H1 (cell line): ENCODE results near the gene KDM6B. TPM values are rescaled to one million over a fixed set of nuclear protein-coding genes. Genes with fewer than 3 reads are reported as not detected.
"Not testable (repeated sequence)": the region's sequence is repeated elsewhere in the genome, so short reads cannot be mapped to it uniquely, and the experiment has no call there.

Experiments
- CTCF ChIA-PET: fragments of 300-600 bp; sonication (Branson Sonifier 250); formaldehyde crosslinking; loops from one replicate; lab custom pipeline; 2021; ENCODE audit not compliant: partially characterized antibody; lab: Charles Lee
- POLR2A ChIA-PET: fragments of 300-600 bp; sonication (Branson Sonifier 250); formaldehyde crosslinking; loops from one replicate; lab custom pipeline; 2021; ENCODE audit warnings: inconsistent platforms; ENCODE audit not compliant: partially characterized antibody; lab: Charles Lee
- DNase-seq, 2 experiments: peaks; one replicate each; pipeline versions ENCODE4 v3.0.0 to v3.0.0-alpha.2; 2010 to 2022; ENCODE audit warnings: low spot score in 2 of 2, low read depth in 1 of 2, mixed read lengths in 1 of 2
- FAIRE-seq: peaks from 2 replicates; lab custom pipeline; 2011; peaks lifted over from hg19 to GRCh38; lab: Jason Lieb, UNC
- H2AFZ ChIP-seq: 2 replicates; pipeline ENCODE4 v1.8.1; 2012; ENCODE audit warnings: low read length, inconsistent platforms
- H2AK5ac ChIP-seq: 2 replicates; pipeline ENCODE4 v1.6.1; 2013; ENCODE audit warnings: low read depth, low read length
- H2BK120ac ChIP-seq: replicated peaks from 2 replicates; pipeline ENCODE3; 2013; ENCODE audit warnings: low read depth, low read length, inconsistent platforms
- H2BK12ac ChIP-seq: 2 replicates; pipeline ENCODE4 v1.6.1; 2013; ENCODE audit warnings: low read depth, low read length
- H2BK15ac ChIP-seq: 2 replicates; pipeline ENCODE4 v1.6.1; 2013; ENCODE audit warnings: low read length
- H2BK20ac ChIP-seq: 2 replicates; pipeline ENCODE4 v1.6.1; 2013; ENCODE audit warnings: low read length
- H2BK5ac ChIP-seq: 2 replicates; pipeline ENCODE4 v1.6.1; 2013; ENCODE audit warnings: low read depth, low read length
- H3K14ac ChIP-seq: 2 replicates; pipeline ENCODE4 v1.6.1; 2013; ENCODE audit warnings: inconsistent platforms; ENCODE audit not compliant: insufficient read length
- H3K18ac ChIP-seq: 2 replicates; pipeline ENCODE4 v1.6.1; 2013; ENCODE audit warnings: low read length; ENCODE audit errors: extremely low read depth
- H3K23ac ChIP-seq: 2 replicates; pipeline ENCODE4 v1.6.1; 2013; ENCODE audit warnings: inconsistent platforms; ENCODE audit not compliant: insufficient read length
- H3K23me2 ChIP-seq: 2 replicates; pipeline ENCODE4 v1.6.1; 2013; ENCODE audit warnings: low read depth, low read length
- H3K27ac ChIP-seq: 2 replicates; pipeline ENCODE4 v1.6.1; 2011; ENCODE audit warnings: low read depth, low read length, inconsistent platforms
- H3K27me3 ChIP-seq, 4 experiments: replicated peaks in 1 of 4; 1 replicate in 1 of 4; 2 replicates in 3 of 4; pipeline versions ENCODE4 v1.6.1 to v1.8.1; 2011 to 2013; ENCODE audit warnings: low read length in 3 of 4, mild to moderate bottlenecking in 3 of 4, inconsistent platforms in 2 of 4, mixed read lengths in 2 of 4, moderate library complexity in 1 of 4; ENCODE audit not compliant: control insufficient read depth in 3 of 4, insufficient read depth in 3 of 4; ENCODE audit errors: extremely low read depth in 1 of 4
- H3K36me3 ChIP-seq, 4 experiments: 2 replicates each; pipeline versions ENCODE4 v1.6.1 to v1.8.1; 2011 to 2013; ENCODE audit warnings: mild to moderate bottlenecking in 4 of 4, low read length in 3 of 4, moderate library complexity in 2 of 4, control low read depth in 1 of 4, inconsistent platforms in 1 of 4; ENCODE audit not compliant: insufficient read depth in 4 of 4, control insufficient read depth in 2 of 4
- H3K4ac ChIP-seq: replicated peaks from 2 replicates; pipeline ENCODE3; 2013; ENCODE audit warnings: low read length, low read depth, mixed read lengths, inconsistent platforms; ENCODE audit not compliant: insufficient read length
- H3K4me1 ChIP-seq, 4 experiments: replicated peaks in 1 of 4; 1 replicate in 1 of 4; 2 replicates in 3 of 4; pipeline versions ENCODE4 v1.6.1 to v1.8.1; 2011 to 2013; ENCODE audit warnings: low read length in 3 of 4, inconsistent platforms in 2 of 4, mixed read lengths in 1 of 4; ENCODE audit not compliant: insufficient read depth in 4 of 4, control insufficient read depth in 3 of 4
- H3K4me2 ChIP-seq, 2 experiments: 2 replicates each; pipeline versions ENCODE4 v1.6.1 to v1.8.1; 2011 to 2013; ENCODE audit warnings: low read depth in 2 of 2, low read length in 2 of 2, control low read depth in 1 of 2, inconsistent platforms in 1 of 2, mild to moderate bottlenecking in 1 of 2; ENCODE audit not compliant: insufficient read depth in 1 of 2
- H3K4me3 ChIP-seq, 4 experiments: fragments of 200-600, 300-600 bp in 1 of 4; sonication (generic), shearing (Covaris generic), sonication (Bioruptor Twin) in 1 of 4; 2 replicates each; pipeline versions ENCODE4 v1.5.1 to v1.8.1; 2011 to 2016; ENCODE audit warnings: low read length in 4 of 4, low read depth in 3 of 4, control low read depth in 2 of 4, inconsistent platforms in 2 of 4, mild to moderate bottlenecking in 2 of 4, mixed read lengths in 1 of 4, moderate library complexity in 1 of 4; ENCODE audit not compliant: insufficient read depth in 2 of 4; ENCODE audit errors: extremely low read depth in 1 of 4
- H3K56ac ChIP-seq: replicated peaks from 2 replicates; pipeline ENCODE3; 2013; ENCODE audit warnings: low read depth, mild to moderate bottlenecking, mixed read lengths, low read length, inconsistent platforms; ENCODE audit not compliant: insufficient read length
- H3K79me1 ChIP-seq: 2 replicates; pipeline ENCODE4 v1.6.1; 2013; ENCODE audit warnings: low read depth, low read length, control low read depth
- H3K79me2 ChIP-seq, 2 experiments: 2 replicates each; pipeline versions ENCODE4 v1.6.1 to v1.8.1; 2012 to 2013; ENCODE audit warnings: low read length in 2 of 2, mild to moderate bottlenecking in 2 of 2, inconsistent platforms in 1 of 2; ENCODE audit not compliant: insufficient read depth in 2 of 2, control insufficient read depth in 1 of 2
- H3K9ac ChIP-seq, 4 experiments: replicated peaks in 1 of 4; 1 replicate in 1 of 4; 2 replicates in 3 of 4; pipeline versions ENCODE4 v1.6.1 to v1.8.1; 2011 to 2013; ENCODE audit warnings: low read depth in 3 of 4, low read length in 3 of 4, control low read depth in 2 of 4, mild to moderate bottlenecking in 2 of 4, moderate library complexity in 2 of 4, inconsistent platforms in 1 of 4; ENCODE audit errors: extremely low read depth in 1 of 4
- H3K9me3 ChIP-seq, 2 experiments: 2 replicates each; pipeline versions ENCODE4 v1.6.1 to v1.8.1; 2012 to 2013; ENCODE audit warnings: mild to moderate bottlenecking in 2 of 2, moderate library complexity in 2 of 2, control low read depth in 1 of 2, inconsistent platforms in 1 of 2, low read depth in 1 of 2, low read length in 1 of 2, mixed read lengths in 1 of 2; ENCODE audit not compliant: insufficient read depth in 2 of 2
- H4K20me1 ChIP-seq, 2 experiments: replicated peaks in 1 of 2; 2 replicates each; pipeline versions ENCODE3 to v1.8.1; 2011 to 2013; ENCODE audit warnings: inconsistent platforms in 2 of 2, low read length in 2 of 2, mild to moderate bottlenecking in 1 of 2; ENCODE audit not compliant: insufficient read depth in 2 of 2, control insufficient read depth in 1 of 2
- H4K5ac ChIP-seq: 2 replicates; pipeline ENCODE4 v1.6.1; 2013; ENCODE audit warnings: low read length, low read depth, mixed read lengths, inconsistent platforms; ENCODE audit not compliant: insufficient read length
- H4K8ac ChIP-seq: 2 replicates; pipeline ENCODE4 v1.8.0; 2013; ENCODE audit warnings: mild to moderate bottlenecking, moderate library complexity, low read length, inconsistent platforms; ENCODE audit not compliant: insufficient read depth; ENCODE audit errors: extremely low read depth
- H4K91ac ChIP-seq: replicated peaks from 2 replicates; pipeline ENCODE3; 2013; ENCODE audit warnings: low read length, mixed read lengths, inconsistent platforms; ENCODE audit not compliant: insufficient read length
- WGBS, 2 experiments: shearing (Covaris generic) in 1 of 2; methylation state at CpG; one replicate each; pipeline versions ENCODE4 v1.1.6 to v1.1.7; 2013 to 2015; ENCODE audit warnings: low lambda C conversion rate in 2 of 2, mixed read lengths in 2 of 2, inconsistent platforms in 1 of 2, low coverage in 1 of 2, missing lambda C conversion rate in 1 of 2; ENCODE audit not compliant: insufficient replicate concordance in 2 of 2, insufficient coverage in 1 of 2, insufficient read length in 1 of 2; ENCODE audit errors: extremely low coverage in 1 of 2, missing lambda C conversion rate in 1 of 2; 5-methylcytosine and 5-hydroxymethylcytosine counted together
- polyA plus RNA-seq, 7 experiments: library from polyadenylated mRNA; depleted of rRNA in 3 of 7; stranded (reverse) in 5 of 7; unstranded in 2 of 7; fragments of >200 nt in 5 of 7; fragments of 200-250 nt in 2 of 7; gene quantifications; 1 replicate in 5 of 7; 2 replicates in 1 of 7; 4 replicates in 1 of 7; pipeline versions ENCODE4 v1.2.1 to v1.2.3, GENCODE V29; 2011 to 2013; ENCODE audit warnings: missing spikeins in 2 of 7, mixed read lengths in 2 of 7
- total RNA-seq: library from RNA; stranded (reverse); fragmentation: NEBNext Ultra II Directional; extraction: Animal tissue kit (Norgen Biotek cat#: 25700); gene quantifications from 2 replicates; pipeline ENCODE4 v1.2.1, GENCODE V29; 2021

KDM6B gene
- total and polyA plus RNA-seq, 2 of the 8 experiments (the other 6 are each of a cell fraction or from before 2014, with no cell fraction given), result 0.48 to 3.7 TPM

DNA sequence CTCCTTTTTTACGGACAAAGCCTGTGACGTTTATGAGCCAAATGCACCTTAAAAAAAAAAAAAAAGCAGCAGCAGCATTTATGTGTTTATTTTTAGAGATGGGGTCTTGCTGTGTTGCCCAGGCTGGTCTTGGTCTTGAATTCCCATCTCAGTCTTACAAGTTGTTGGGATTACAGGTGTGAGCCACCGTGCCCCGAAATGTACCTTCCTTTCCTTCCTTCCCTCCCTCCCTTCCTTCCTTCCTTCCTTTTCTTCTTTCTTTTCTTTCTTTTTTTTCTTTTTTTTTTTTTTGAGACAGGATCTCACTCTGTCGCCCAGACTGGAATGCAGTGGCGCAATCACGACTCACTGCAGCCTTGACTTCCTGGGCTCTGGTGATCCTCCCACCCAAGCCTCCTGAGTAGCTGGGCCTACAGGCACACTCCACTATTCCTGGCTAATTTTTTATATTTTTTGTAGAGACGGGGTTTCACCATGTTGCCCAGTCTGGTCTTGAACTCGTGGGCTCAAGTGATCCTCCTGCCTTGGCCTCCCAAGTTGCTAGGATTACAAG, 24.1 kb upstream of the KDM6B start:
- H3K9me3 ChIP-seq, H4K91ac ChIP-seq, H2BK15ac ChIP-seq, H3K56ac ChIP-seq, H3K23ac ChIP-seq, POLR2A ChIA-PET, H3K4ac ChIP-seq, H2AK5ac ChIP-seq, H2BK12ac ChIP-seq, H3K14ac ChIP-seq, H3K36me3 ChIP-seq, H4K8ac ChIP-seq, H3K18ac ChIP-seq, H3K4me1 ChIP-seq, H4K20me1 ChIP-seq, H3K4me3 ChIP-seq, H3K23me2 ChIP-seq, H2BK120ac ChIP-seq, H3K4me2 ChIP-seq, H3K9ac ChIP-seq, DNase-seq, H2AFZ ChIP-seq, H3K79me2 ChIP-seq, H3K27me3 ChIP-seq, H4K5ac ChIP-seq, FAIRE-seq, H3K79me1 ChIP-seq, H3K27ac ChIP-seq, H2BK5ac ChIP-seq, H2BK20ac ChIP-seq: not testable (repeated sequence)
- CTCF ChIA-PET, result interaction anchor here (1.2 to 1.3 kb wide), 2 partner anchors 9 to 10 kb away, joined by 6 read pairs; no protein-coding TSS in a partner anchor
- 83% methylated on average over 6 of the region's 9 CpGs; no CpG with 5 or more reads in 1 of the 2 experiments for WGBS, 2 experiments
